NB4 (cell line): ENCODE measurements around the gene MTAP.

ENCODE experiments used
- DNase-seq: peaks from one replicate; pipeline ENCODE4 v3.0.0; 2010; ENCODE audit warnings: low read depth
- H3K4me3 ChIP-seq: one replicate; pipeline ENCODE4 v1.5.1; 2011; ENCODE audit warnings: mild to moderate bottlenecking, low read depth, low read length, moderate library complexity
- CTCF ChIP-seq: IDR thresholded peaks from one replicate; pipeline ENCODE4 v1.5.1; 2012; ENCODE audit warnings: low read depth, low read length
- MAX ChIP-seq: IDR thresholded peaks from 2 replicates; pipeline ENCODE4 v1.6.1; 2011; ENCODE audit warnings: low read depth, low read length
- MYC ChIP-seq: IDR thresholded peaks from 2 replicates; pipeline ENCODE4 v1.6.1; 2011; ENCODE audit warnings: low read depth, low read length
- POLR2A ChIP-seq: IDR thresholded peaks from 2 replicates; pipeline ENCODE4 v1.6.1; 2011; ENCODE audit warnings: mild to moderate bottlenecking; ENCODE audit not compliant: insufficient read length; ENCODE audit errors: extremely low read depth

MTAP gene

GRCh38 chr9:21873540-21874221 lies 71.2 kb downstream of the MTAP start:
- TF ChIP-seq POLR2A (no peak), MAX (no peak), CTCF (no peak), MYC (no peak)
- DNase-seq: no peak

GRCh38 chr9:21875893-21876292 lies 73.5 kb downstream of the MTAP start:
- DNase-seq: no peak
- no peak for TF ChIP-seq CTCF
- no peak for TF ChIP-seq MYC
- TF ChIP-seq POLR2A: no peak
- no peak for TF ChIP-seq MAX
- H3K4me3 ChIP-seq: no peak overlapping the region

More at GRCh38 chr9:21873540-21874221, 71.2 kb downstream of the MTAP start:
- H3K4me3 ChIP-seq: no peak overlapping the region

GRCh38 chr9:21883642-21884041 lies 81.2 kb downstream of the MTAP start:
- no peak for DNase-seq
- TF ChIP-seq POLR2A (no peak), CTCF (no peak), MAX (no peak), MYC (no peak)
- no peak overlapping the region for H3K4me3 ChIP-seq

GRCh38 chr9:21889673-21890072 lies 87.2 kb downstream of the MTAP start:
- no peak for DNase-seq
- TF ChIP-seq MAX (no peak), CTCF (no peak), POLR2A (no peak), MYC (no peak)
- no peak overlapping the region for H3K4me3 ChIP-seq

- TF ChIP-seq MAX (no peak), POLR2A (no peak), MYC (no peak), CTCF (no peak)
- no peak overlapping the region for H3K4me3 ChIP-seq
- DNase-seq: no peak
These were observed 88.3 kb downstream of the MTAP start for GRCh38 chr9:21890696-21891095.

- H3K4me3 ChIP-seq: no peak overlapping the region
- no peak for TF ChIP-seq POLR2A
- TF ChIP-seq CTCF: no peak
- no peak for TF ChIP-seq MYC
- TF ChIP-seq MAX: no peak
- no peak for DNase-seq
These were observed 99.1 kb downstream of the MTAP start for GRCh38 chr9:21901546-21901945.
